Measurements from ENCODE around the gene THSD7B.
"Not testable (repeated sequence)": the region's sequence is repeated elsewhere in the genome, so short reads cannot be mapped to it uniquely, and the experiment has no call there.

THSD7B gene

DNA sequence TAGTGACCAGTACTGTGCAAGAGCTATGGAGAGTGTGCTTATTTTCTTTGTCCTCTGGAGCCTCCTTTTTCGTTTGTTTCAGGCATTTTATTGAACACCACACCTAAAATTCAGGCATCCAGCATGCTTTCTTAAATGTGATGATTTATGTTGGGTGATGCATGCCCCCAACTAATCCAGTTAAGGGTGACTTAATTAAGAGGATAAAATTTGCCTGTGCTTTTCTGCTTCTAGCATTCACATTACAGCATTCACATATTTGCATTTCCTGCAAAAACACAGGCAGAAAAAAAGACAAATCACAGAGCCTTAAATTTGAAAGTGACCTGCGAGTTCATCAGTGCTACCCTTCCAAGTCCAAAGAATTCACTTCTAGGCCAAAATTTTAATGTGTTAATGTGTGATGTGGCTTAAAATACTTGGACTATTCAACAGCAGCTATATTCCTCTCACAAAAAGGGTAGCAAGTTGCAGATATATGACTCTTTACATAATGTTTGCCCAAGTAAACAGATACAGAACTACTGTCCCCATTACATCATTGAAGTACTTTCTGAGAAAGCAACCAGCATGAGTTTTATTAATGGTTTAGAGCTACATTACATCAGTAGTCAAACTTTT is 286.5 kb downstream of the THSD7B start:
- no peak for DNase-seq

DNA sequence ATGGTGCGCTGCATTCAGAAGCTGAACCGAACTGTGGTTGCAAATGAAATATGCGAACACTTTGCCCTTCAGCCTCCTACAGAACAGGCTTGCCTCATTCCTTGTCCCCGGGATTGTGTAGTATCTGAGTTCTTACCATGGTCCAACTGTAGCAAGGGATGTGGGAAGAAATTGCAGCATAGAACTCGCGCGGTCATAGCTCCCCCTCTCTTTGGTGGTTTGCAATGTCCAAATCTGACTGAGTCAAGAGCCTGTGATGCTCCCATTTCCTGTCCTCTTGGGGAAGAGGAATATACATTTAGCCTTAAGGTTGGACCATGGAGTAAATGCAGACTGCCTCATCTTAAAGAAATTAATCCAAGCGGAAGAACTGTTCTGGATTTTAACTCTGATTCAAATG is 291.4 kb downstream of the THSD7B start:
- DNase-seq = no peak

DNA sequence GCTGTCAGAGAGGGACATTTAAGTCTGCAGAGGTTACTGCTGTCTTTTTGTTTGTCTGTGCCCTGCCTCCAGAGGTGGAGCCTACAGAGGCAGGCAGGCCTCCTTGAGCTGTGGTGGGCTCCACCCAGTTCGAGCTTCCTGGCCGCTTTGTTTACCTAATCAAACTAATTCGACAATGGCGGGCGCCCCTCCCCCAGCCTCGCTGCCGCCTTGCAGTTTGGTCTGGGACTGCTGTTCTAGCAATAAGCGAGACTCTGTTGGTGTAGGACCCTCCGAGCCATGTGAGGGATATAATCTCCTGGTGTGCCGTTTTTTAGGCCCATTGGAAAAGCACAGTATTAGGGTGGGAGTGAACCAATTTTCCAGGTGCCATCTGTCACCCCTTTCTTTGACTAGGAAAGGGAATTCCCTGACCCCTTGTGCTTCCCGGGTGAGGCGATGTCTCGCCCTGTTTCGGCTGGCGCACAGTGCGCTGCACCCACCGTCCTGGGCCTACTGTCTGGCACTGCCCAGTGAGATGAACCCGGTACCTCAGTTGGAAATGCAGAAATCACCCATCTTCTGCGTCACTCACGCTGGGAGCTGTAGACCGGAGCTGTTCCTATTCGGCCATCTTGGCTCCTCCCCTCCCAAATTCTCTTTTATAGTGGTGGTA is 310.9 kb downstream of the THSD7B start:
- DNase-seq = not testable (repeated sequence)

DNA sequence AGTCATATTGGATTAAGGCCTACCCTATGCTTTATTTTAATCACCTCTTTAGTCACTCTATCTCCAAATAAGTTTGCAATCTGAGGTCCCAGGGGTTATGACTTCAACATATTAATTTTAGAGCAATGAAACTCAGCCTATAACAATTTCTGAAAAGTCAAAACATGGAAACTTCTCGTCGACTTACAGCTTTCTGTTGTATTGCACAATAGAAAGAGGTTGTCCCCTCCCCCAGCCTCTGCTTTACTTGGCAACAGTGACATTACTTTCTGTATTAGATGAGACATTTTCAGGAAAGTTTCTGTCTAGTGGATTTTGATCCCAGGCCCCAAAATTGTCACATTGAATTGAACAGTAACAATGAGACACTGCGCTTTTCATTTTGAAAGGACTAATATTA is 326.4 kb downstream of the THSD7B start:
- no peak for DNase-seq

DNA sequence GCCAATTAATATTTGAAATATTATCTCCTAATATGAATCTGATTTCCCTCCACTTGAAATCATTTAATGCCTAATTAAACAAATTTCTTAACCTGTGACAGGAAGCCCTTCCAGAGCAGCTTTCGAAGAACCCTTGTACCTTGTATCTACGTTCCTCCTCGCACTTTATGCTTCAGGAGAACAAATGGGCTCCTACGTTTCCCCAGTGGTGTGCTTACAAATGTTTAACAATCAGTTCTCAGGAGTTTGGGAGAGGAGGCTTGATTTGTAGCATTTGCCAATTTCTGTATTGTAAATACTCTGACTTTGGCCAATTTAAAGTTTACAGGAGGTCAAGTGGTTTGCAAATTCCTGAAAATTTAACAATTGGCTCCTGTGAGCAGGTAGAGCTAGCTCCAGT is 327.8 kb downstream of the THSD7B start:
- DNase-seq = no peak

DNA sequence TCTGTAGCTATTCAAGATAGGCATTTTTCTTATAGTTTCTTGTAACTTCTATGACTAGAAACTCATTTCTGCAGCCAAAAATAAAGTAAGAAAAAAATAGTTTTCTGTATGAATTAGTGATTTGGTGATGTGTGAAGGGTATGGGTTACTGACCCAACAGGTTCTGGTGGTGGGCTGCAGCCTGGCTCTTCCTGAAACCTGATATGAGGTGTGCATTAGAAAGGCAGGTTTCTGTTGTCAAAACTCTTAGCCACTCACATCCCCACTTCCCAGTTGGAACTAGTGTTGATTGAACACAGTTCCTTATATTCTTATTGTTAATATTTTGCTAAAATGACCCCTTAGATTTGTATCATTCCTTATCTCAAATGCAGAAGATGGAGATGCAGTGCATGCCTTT is 330.8 kb downstream of the THSD7B start:
- DNase-seq = no peak

- no peak for DNase-seq
Measured at GRCh38 chr2:137096693-137097092, 331.3 kb downstream of the THSD7B start.

GRCh38 chr2:137101814-137102213 is 336.5 kb downstream of the THSD7B start:
- DNase-seq = not testable (repeated sequence)

- DNase-seq = no peak
Measured at GRCh38 chr2:137107904-137108303, 342.6 kb downstream of the THSD7B start.

GRCh38 chr2:137111896-137112295 is 346.6 kb downstream of the THSD7B start:
- no peak for DNase-seq

- DNase-seq = no peak
Measured at GRCh38 chr2:137115081-137115794, 349.9 kb downstream of the THSD7B start.

DNA sequence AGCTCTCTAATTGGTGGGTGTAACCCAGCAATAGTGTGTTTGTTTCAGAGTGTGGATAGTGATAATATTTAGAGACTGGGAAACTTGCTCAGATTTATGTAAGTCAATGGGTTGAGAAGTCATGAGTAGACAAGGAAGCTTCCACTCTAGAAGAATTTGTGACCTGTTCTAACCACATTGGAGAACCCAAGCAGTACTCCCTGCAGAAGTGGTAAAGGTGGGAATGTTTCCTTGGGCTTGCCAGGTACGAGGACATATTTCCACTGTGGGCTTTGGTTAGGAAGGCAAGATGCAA is 350.4 kb downstream of the THSD7B start:
- DNase-seq = no peak

DNA sequence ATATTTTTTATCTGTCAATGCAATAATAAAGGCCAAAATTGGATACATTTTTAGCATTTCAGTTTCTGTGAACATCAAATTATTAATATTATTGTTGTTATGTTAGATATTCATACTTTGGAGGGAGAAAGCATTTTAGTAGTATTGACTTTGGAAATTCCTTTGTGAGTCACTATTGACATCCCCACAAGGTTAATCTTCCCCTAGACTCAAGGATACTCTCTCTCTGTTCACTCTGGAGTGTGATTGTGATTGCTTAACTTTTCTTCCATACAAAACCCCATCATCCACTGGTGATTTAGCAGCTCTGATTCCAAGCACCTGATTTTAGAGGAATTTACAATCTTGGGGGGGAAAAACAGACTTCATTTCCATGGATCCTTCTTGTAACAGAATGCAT is 352.0 kb downstream of the THSD7B start:
- DNase-seq = no peak

GRCh38 chr2:137118140-137118539 is 352.8 kb downstream of the THSD7B start:
- no peak for DNase-seq

DNA sequence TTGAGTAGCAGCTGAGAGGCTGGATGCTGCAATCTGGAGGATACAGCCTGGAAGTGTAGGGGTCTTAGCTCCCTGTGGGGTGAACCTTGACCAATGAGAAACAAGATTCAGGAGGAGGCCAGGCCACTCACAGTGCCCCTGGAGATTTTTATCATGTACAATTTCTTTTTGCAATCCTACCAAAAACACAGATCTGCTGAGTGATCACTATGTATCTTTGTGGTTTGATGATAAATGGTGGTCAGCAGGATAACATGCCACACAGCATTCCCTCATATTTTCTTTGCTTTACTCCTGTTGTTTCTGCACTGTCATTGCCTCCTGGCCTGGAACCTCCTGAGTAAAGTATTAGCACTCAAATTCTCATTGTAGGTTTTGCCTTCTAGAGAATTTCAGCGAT is 357.9 kb downstream of the THSD7B start:
- DNase-seq = no peak

DNA sequence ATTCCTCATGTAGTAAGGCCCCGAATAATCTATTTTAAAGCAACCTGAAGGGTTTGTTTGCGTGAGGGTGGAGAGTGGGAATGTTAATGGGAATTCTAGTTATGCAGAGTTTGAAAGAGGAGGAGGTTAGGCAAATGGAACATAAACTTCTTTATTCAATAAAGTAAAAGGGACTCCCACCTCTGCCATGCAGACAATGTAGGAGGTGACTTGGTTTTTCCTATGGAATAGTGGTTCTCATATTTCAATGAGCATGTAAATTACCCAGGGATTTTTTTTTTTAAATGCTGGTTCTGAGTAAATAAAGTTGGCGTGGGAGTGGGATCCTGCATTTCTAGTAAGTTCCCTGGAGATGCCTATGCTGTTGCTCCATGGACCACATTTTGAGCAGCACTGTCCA is 367.9 kb downstream of the THSD7B start:
- no peak for DNase-seq

DNA sequence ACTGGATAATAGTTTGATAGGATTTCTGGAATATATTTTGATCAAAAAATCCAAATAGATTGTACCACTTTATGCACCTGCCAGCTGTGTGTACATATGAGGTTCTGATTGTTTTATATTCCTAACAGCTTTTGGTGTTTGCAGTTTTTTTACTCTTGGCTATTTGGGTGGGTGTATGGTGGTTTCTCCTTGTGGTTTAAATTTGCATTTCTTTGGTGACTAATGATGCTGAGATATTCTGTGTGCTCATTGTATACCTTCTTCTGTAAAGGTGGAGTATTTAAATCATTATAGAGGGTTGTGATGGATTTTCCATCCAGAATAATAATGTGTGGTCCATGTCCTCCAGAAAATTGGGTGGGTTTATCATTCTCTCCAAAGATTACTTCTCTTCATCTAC is 372.9 kb downstream of the THSD7B start:
- no peak for DNase-seq

DNA sequence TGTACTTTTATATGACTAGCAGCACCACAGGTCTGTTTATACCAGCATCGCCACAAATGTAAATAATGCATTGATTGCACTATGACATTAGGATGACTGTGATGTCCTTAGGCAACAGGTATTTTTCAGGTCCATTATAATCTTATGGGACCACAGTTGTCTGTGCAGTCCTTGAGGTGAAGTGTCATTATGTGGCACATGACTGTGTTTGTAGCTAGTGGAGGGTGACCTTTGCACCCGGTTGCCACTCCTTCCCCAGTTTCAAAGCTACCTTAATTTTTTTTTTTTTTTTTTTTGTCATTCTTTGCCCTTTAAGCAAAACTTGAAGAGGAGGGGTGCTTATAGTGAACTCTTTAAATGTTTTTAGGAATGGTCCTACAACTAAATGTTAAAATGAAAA is 386.4 kb downstream of the THSD7B start:
- no peak for DNase-seq

DNA sequence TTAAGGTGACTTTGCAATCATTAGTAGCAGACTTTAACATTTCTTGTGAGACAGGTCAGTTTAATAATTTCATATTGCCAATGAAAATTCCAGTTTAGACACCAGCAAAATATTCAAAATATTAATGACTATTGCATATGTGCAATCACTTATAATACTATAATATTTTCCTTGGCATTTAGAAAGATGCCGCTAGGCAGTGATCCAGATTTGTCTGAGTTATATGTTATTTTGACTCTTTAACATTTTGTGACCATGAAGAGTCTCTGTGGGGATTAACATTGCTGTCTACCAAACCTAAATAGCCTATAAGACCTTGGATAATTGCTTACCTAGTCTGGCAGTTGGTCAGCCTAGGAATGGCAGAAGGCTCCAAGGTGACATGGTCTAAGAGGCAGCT is 389.6 kb downstream of the THSD7B start:
- no peak for DNase-seq

- no peak for DNase-seq
Measured at GRCh38 chr2:137155356-137156104, 390.2 kb downstream of the THSD7B start.

- DNase-seq = no peak
Measured at GRCh38 chr2:137156221-137156844, 391.0 kb downstream of the THSD7B start.

DNA sequence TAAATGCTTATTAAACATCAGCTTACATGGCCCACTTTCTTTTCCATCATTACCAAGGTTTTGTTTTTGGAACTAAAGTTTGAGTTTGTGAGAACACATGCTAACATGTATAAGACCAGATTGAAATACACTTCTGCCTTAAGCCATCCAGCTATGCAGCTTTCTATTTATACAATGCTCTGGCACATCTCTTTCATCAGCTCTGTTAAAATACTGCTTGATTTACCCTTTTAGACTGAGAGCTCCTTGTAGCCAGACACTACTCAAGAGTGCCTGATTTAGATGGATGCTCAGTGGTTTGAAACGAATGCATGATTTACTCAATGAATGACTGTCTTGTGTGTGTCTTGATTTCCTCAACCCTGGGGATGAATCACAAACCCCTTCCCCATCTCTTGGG is 392.5 kb downstream of the THSD7B start:
- no peak for DNase-seq

GRCh38 chr2:137161250-137161649 is 395.9 kb downstream of the THSD7B start:
- DNase-seq = no peak
